B cell (primary cell): ENCODE data around the gene TAF1B. TPM values are rescaled to one million over a fixed set of nuclear protein-coding genes. Genes with fewer than 3 reads are reported as not detected.

Experiments
- ATAC-seq: fragments of 200-7000 bp; cut with Tn5 transposase; one replicate; pipeline ENCODE4 v1.10.0; 2021; ENCODE audit warnings: low read depth, mild to moderate bottlenecking, moderate number of reproducible peaks, moderate library complexity
- CTCF ChIA-PET: fragments of 350-600 bp; sonication (Branson Sonifier 250); formaldehyde crosslinking; loops from one replicate; lab custom pipeline; 2021; ENCODE audit warnings: antibody characterized with exemption, inconsistent platforms; lab: Charles Lee
- POLR2A ChIA-PET: fragments of 350-600 bp; sonication (Branson Sonifier 250); formaldehyde crosslinking; loops from one replicate; lab custom pipeline; 2021; ENCODE audit warnings: antibody characterized with exemption; lab: Charles Lee
- DNase-seq: peaks from one replicate; pipeline ENCODE4 v3.0.0; 2013
- H2AFZ ChIP-seq: 2 replicates; pipeline ENCODE4 v1.6.1; 2012; ENCODE audit warnings: mild to moderate bottlenecking, low read depth, low read length; ENCODE audit not compliant: insufficient read depth, poor library complexity, severe bottlenecking
- H3K27ac ChIP-seq, 2 donors: 1 replicate in 1 of 2; 2 replicates in 1 of 2; pipeline ENCODE4 v1.5.1; 2012 to 2013; ENCODE audit warnings: low read length in 2 of 2, mild to moderate bottlenecking in 2 of 2, moderate library complexity in 1 of 2
- H3K27me3 ChIP-seq, 4 experiments: fragments of 200-600 bp in 1 of 4; sonication (generic) in 1 of 4; replicated peaks in 1 of 4; 1 replicate in 2 of 4; 2 replicates in 2 of 4; pipeline versions ENCODE4 v1.6.1 to v1.7.0; 2013 to 2016; ENCODE audit warnings: low read length in 3 of 4, mild to moderate bottlenecking in 2 of 4, mixed read lengths in 1 of 4, moderate library complexity in 1 of 4; ENCODE audit not compliant: insufficient read depth in 4 of 4, control insufficient read depth in 3 of 4; ENCODE audit errors: control extremely low read depth in 1 of 4
- H3K36me3 ChIP-seq, 2 experiments: replicated peaks in 1 of 2; 1 replicate in 1 of 2; 2 replicates in 1 of 2; pipeline versions ENCODE4 v1.6.1 to v1.7.1; 2013; ENCODE audit warnings: low read length in 1 of 2; ENCODE audit not compliant: insufficient read depth in 2 of 2, control insufficient read depth in 1 of 2; ENCODE audit errors: control extremely low read depth in 1 of 2, extremely low read depth in 1 of 2
- H3K4me1 ChIP-seq, 2 donors: fragments of 200-600 bp in 1 of 2; sonication (generic) in 1 of 2; 1 replicate in 1 of 2; 2 replicates in 1 of 2; pipeline versions ENCODE4 v1.5.1 to v1.6.1; 2013 to 2017; ENCODE audit warnings: low read length in 2 of 2; ENCODE audit not compliant: control insufficient read depth in 2 of 2, insufficient read depth in 2 of 2
- H3K4me2 ChIP-seq: replicated peaks from 2 replicates; pipeline ENCODE3; 2012; ENCODE audit warnings: mild to moderate bottlenecking, low read depth, low read length; ENCODE audit not compliant: poor library complexity, severe bottlenecking
- H3K4me3 ChIP-seq, 5 experiments: fragments of 200-600 bp in 1 of 5; sonication (generic) in 1 of 5; 1 replicate in 3 of 5; 2 replicates in 2 of 5; pipeline versions ENCODE4 v1.5.1 to v1.7.0; 2011 to 2016; ENCODE audit warnings: low read length in 4 of 5, mild to moderate bottlenecking in 4 of 5, low read depth in 2 of 5, control low read depth in 1 of 5, moderate library complexity in 1 of 5; ENCODE audit not compliant: insufficient read depth in 1 of 5; ENCODE audit errors: control extremely low read depth in 1 of 5, extremely low read depth in 1 of 5
- H3K79me2 ChIP-seq: fragments of 200-600 bp; sonication (generic); one replicate; pipeline ENCODE4 v1.6.0; 2016; ENCODE audit warnings: low read length; ENCODE audit not compliant: control insufficient read depth, insufficient read depth
- H3K9ac ChIP-seq: fragments of 200-600 bp; sonication (generic); 2 replicates; pipeline ENCODE4 v1.6.1; 2017; ENCODE audit warnings: mild to moderate bottlenecking, low read length, moderate library complexity
- H3K9me3 ChIP-seq, 3 donors: one replicate each; pipeline versions ENCODE4 v1.6.1 to v1.7.1; 2013; ENCODE audit warnings: low read length in 2 of 3; ENCODE audit not compliant: control insufficient read depth in 2 of 3, insufficient read depth in 1 of 3; ENCODE audit errors: control extremely low read depth in 1 of 3
- H4K20me1 ChIP-seq: 2 replicates; pipeline ENCODE4 v1.6.0; 2012; ENCODE audit warnings: mild to moderate bottlenecking, low read length; ENCODE audit not compliant: insufficient read depth, control insufficient read depth, poor library complexity, severe bottlenecking
- H3K27ac Mint-ChIP-seq: one replicate; pipeline ENCODE4 v1.8.0; 2021; ENCODE audit warnings: mixed read lengths
- H3K27me3 Mint-ChIP-seq: one replicate; pipeline ENCODE4 v1.8.0; 2021; ENCODE audit warnings: mixed read lengths
- H3K4me1 Mint-ChIP-seq: one replicate; pipeline ENCODE4 v1.8.0; 2021; ENCODE audit warnings: mixed read lengths
- H3K4me3 Mint-ChIP-seq: one replicate; pipeline ENCODE4 v1.8.0; 2021; ENCODE audit warnings: mixed read lengths
- H3K9me3 Mint-ChIP-seq: one replicate; pipeline ENCODE4 v1.8.0; 2022; ENCODE audit warnings: mixed read lengths; ENCODE audit not compliant: insufficient read depth
- CTCF ChIP-seq: fragments of 200-600 bp; IDR thresholded peaks from one replicate; pipeline ENCODE4 v1.8.0; 2022; ENCODE audit warnings: antibody characterized with exemption, mild to moderate bottlenecking
- EZH2 ChIP-seq: IDR thresholded peaks from 2 replicates; pipeline ENCODE4 v1.6.1; 2012; ENCODE audit warnings: borderline replicate concordance, low read depth, mild to moderate bottlenecking, moderate library complexity, low read length; ENCODE audit not compliant: insufficient read depth, poor library complexity, severe bottlenecking
- WGBS: methylation state at CpG from one replicate; pipeline ENCODE4 v1.1.5; 2013; ENCODE audit warnings: missing lambda C conversion rate; ENCODE audit not compliant: insufficient coverage; 5-methylcytosine and 5-hydroxymethylcytosine counted together
- intact Hi-C: fragments of 100-400 bp; cut with micrococcal nuclease; formaldehyde crosslinking; loops from one replicate; pipeline ENCODE4 v1.10.0; 2022
- polyA plus RNA-seq: library from polyadenylated mRNA; depleted of rRNA; stranded (reverse); fragments of >200 nt; gene quantifications from 2 replicates; pipeline ENCODE4 v1.2.3, GENCODE V29; 2012
- total RNA-seq, 2 donors: library from RNA; stranded (reverse); fragments of 120-200 nt in 1 of 2; gene quantifications; 1 replicate in 1 of 2; 2 replicates in 1 of 2; pipeline versions ENCODE4 v1.2.3 to v1.2.4, GENCODE V29; 2013 to 2022

The TAF1B gene
- total and polyA plus RNA-seq, 2 donors (not counting 1 experiment from before 2014, with no cell fraction given) = 4.5 to 25.5 TPM

GRCh38 chr2:9811216-9811615 is 32.1 kb upstream of the TAF1B start:
- Mint-ChIP-seq H3K4me3 (no peak overlapping the region), H3K27me3 (peaks cover 13% of the 10 kb centered on the region), H3K4me1 (peaks cover 7% of the 10 kb centered on the region), H3K9me3 (no peaks in the 10 kb centered on the region), H3K27ac (no peak overlapping the region)
- WGBS = 93% methylated on average over 2 of the region's 5 CpGs
- peaks cover 6 to 10% of the 10 kb centered on the region in 2 donors for H3K4me1 ChIP-seq
- H3K9me3 ChIP-seq = no peaks in the 10 kb centered on the region
- H4K20me1 ChIP-seq = no peaks in the 10 kb centered on the region
- no peak overlapping the region for H3K27ac ChIP-seq
- H3K79me2 ChIP-seq = no peaks in the 10 kb centered on the region
- DNase-seq = no peak
- TF ChIP-seq CTCF (no peak), EZH2 (no peak)
- H3K9ac ChIP-seq = no peak overlapping the region
- ChIA-PET CTCF (interaction anchor here (1.0 to 1.6 kb wide), 2 partner anchors 173 to 237 kb away, joined by 4 to 5 read pairs; no protein-coding TSS in a partner anchor), POLR2A (no interaction called here)
- no peak overlapping the region for H2AFZ ChIP-seq
- no peak overlapping the region for H3K4me2 ChIP-seq
- ATAC-seq = no peak
- H3K27me3 ChIP-seq = peaks cover 0 to 10% (median 5%) of the 10 kb centered on the region in 4 experiments
- H3K36me3 ChIP-seq = no peaks in the 10 kb centered on the region
- intact Hi-C loops = loop anchor here (5.0 kb wide), 1 partner anchor 856 kb away; no protein-coding TSS in a partner anchor
- no peak overlapping the region for H3K4me3 ChIP-seq

DNA sequence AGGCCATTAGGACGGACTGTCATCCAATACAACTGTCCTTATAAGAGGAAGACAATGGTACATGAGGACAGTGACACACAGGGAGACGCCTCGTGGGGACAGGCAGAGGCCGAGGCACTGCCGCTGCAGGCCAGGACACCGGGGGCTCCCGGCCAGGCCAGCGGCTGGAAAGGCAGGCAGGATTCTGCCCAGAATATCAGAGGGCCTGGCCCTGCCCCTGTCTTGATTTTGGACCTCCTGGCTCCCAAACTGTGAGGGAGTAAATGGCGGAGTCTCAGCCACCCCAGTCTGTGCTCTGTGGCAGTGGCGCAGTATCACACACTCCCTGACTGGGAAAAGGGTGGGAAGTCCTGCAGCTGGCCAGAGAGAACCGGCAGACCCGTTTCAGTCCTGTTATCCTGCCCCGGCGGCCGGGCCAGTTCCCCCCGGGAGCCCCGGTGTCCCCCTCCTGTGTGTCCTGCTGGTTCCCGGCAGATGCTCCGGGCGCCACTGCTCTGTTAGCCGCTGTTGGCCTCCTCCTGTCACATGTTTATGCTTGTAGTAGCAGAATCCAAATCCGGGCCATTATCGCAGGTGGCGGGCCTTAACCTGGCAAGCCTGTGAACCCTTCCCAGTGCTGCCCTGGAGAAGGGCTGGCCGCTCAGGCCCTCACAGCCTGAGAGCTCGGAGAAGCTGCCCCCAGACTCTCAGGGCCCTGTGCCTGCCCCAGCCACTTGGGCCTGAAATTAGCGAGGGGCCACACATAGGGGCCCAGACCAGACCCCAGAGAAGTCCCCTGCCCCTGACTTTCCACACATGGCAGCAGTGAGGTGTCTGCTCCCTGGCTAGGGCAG is 31.4 kb upstream of the TAF1B start:
- Mint-ChIP-seq H3K9me3 (no peaks in the 10 kb centered on the region), H3K4me1 (peaks cover 7% of the 10 kb centered on the region), H3K4me3 (no peak overlapping the region), H3K27me3 (peaks cover 13% of the 10 kb centered on the region), H3K27ac (no peak overlapping the region)
- Histone ChIP-seq H3K4me2 (no peak overlapping the region), H3K27me3 (peaks cover 0 to 10% (median 5%) of the 10 kb centered on the region in 4 experiments), H3K36me3 (no peaks in the 10 kb centered on the region), H3K4me1 (peaks cover 6 to 10% of the 10 kb centered on the region in 2 donors), H3K4me3 (no peak overlapping the region), H3K9me3 (no peaks in the 10 kb centered on the region), H2AFZ (no peak overlapping the region), H3K79me2 (no peaks in the 10 kb centered on the region), H3K27ac (no peak overlapping the region), H3K9ac (no peak overlapping the region), H4K20me1 (no peaks in the 10 kb centered on the region)
- intact Hi-C loops = loop anchor here (5.0 kb wide), 1 partner anchor 855 kb away; no protein-coding TSS in a partner anchor
- ATAC-seq (no peak), DNase-seq (no peak)
- 89% methylated on average over 26 of the region's 27 CpGs for WGBS
- TF ChIP-seq CTCF (no peak), EZH2 (no peak)
- CTCF ChIA-PET = interaction anchor here (1.0 to 6.8 kb wide), 6 partner anchors 8 to 286 kb away, joined by 3 to 118 read pairs (median 5); partner anchors contain the start of gene TAF1B
- POLR2A ChIA-PET = no interaction called here
